Endometrial microvascular endothelial cells (primary cell): Measurements from ENCODE around the gene SKOR1. TPM values are rescaled to one million over a fixed set of nuclear protein-coding genes. Genes with fewer than 3 reads are reported as not detected.

Experiments
- in situ Hi-C: cut with HindIII; loops from 2 replicates; pipeline ENCODE4 v1.10.0; 2017; ENCODE audit warnings: low sequenced_read_pairs, low pct_unique_long_range_greater_than_20kb; ENCODE audit errors: inconsistent ontology term
- total RNA-seq: library from RNA; depleted of rRNA; stranded (reverse); fragments of >200 nt; gene quantifications from one replicate; pipeline ENCODE4 v1.2.3, GENCODE V29; 2015; ENCODE audit errors: inconsistent ontology term

Gene SKOR1
- total RNA-seq, 1 donor from 2014 or later: not detected

GRCh38 chr15:67843092-67843501 is 17.8 kb downstream of the SKOR1 start:
- in situ Hi-C loops: no loop called here

GRCh38 chr15:67843571-67844387 is 18.5 kb downstream of the SKOR1 start:
- in situ Hi-C loops: no loop called here

- in situ Hi-C loops: no loop called here
Observed at GRCh38 chr15:67845974-67846373, 20.7 kb downstream of the SKOR1 start.

DNA sequence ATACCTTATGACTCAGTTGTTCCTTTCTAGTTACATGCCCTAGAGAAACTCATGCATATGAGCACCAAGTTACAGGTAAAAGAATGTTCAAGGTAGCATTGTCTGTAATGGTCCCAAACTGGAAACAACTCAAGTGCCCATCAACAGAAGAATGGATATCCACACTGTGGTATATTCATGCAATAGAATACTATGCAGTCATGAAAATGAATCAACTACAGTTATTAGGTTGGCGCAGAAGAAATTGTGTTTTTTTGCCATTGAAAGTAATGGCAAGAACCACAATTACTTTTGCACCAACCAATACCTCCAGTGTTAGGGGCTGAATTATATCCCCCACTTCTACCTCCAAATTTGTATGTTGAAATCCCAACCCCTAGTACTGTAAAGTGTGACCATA is 24.2 kb downstream of the SKOR1 start:
- in situ Hi-C loops: no loop called here

- in situ Hi-C loops: no loop called here
Observed at GRCh38 chr15:67850336-67850735, 25.0 kb downstream of the SKOR1 start.

DNA sequence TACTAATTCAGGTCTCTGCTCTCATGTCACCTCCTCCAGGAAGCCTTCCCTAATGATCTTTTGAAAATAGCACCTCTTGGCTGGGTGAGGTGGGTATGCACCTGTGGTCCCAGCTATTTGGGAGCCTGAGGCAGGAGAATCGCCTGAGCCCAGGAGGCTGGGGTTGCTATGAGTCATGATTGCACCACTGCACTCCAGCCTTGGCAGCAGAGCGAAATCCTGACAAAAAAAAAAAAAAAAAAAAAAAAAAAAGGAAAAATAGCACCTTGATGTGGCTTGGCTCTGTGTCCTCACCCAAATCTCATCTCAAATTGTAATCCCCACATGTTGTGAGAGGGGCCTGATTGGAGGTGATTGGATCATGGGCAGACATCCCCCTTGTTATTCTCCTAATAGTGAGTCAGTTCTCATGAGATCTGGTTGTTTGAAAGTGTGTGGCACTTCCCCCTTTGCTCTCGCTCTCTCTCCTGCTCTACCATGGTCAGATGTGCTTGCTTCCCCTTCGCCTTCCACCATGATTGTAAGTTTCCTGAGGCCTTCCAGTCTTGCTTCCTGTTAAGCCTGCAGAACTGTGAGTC is 25.8 kb downstream of the SKOR1 start:
- in situ Hi-C loops: no loop called here

- in situ Hi-C loops: no loop called here
Observed at GRCh38 chr15:67852418-67852817, 27.1 kb downstream of the SKOR1 start.

DNA sequence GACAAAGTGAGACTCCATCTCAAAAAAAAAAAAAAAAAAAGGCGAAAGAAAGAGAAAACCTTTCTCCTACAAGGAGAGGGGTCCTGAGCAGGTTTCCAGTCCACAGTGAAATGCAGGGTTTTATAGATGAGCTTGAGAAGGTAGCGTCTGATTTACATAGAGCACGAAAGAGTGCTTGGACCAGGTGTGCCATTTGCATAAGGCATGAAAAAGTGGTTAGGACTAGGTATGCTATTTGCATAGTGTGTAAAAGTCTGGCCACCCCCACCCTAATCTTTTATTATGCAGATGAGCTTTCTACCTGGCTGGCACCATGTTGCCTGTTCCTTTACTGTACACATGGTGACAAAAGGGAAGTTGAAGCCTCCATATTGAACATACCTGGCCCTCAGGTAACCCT is 28.1 kb downstream of the SKOR1 start:
- in situ Hi-C loops: no loop called here

DNA sequence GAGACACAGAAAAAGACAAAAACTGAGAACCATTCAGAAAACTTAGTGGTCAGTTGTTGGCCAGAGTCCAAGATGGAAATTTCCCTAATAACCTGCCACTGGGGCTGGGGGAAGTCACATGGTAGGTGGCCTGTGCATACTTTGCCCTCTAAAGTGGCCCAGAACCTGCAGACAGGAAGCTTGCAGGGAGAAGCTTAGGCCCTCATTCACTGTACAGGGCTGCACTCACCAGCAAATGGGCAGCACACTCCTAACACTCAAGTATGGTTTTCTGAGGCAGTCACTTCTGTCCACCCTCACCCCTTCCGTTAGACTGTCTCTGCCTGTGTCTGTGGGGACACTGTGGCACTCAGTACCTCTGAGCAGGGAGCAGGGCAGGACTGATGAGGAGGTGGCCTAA is 29.0 kb downstream of the SKOR1 start:
- in situ Hi-C loops: no loop called here

DNA sequence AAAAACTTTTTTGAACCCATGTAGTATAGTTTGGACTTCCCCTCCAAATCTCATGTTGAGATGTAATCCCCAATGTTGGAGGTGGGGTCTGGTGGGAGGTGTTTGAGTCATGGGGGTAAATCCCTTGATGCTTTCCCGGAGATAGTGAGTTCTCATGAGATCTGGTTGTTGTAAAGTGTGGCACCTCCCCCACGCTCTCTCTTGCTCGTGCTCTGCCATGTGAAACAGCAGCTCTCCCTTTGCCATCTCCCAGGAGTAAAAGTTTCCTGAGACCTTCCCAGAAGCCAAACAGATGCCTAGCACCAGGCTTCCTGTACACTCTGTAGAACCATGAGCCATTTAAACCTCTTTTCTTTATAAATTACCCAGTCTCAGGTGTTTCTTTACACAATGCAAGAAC is 30.5 kb downstream of the SKOR1 start:
- in situ Hi-C loops: no loop called here

GRCh38 chr15:67857220-67857619 is 31.9 kb downstream of the SKOR1 start:
- in situ Hi-C loops: no loop called here

- in situ Hi-C loops: no loop called here
Observed at GRCh38 chr15:67859331-67859946, 34.1 kb downstream of the SKOR1 start.

DNA sequence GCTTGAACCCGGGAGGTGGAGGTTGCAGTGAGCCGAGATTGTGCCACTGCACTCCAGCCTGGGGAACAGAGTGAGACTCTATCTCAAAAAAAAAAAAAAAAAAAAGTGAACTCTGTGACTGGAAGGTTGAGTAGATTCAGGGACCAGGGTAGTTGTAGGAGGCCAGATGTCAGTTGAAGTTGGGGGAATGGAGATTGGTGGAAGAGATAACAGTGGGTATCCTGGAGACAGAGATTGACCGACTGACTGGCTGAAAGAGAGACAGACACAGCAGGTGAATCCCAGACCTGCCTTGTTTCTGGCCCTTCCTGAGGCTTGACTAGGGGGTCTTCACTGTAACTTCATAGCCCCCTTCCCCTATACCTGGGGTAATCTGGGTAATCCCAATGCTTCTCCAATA is 36.7 kb downstream of the SKOR1 start:
- in situ Hi-C loops: no loop called here

GRCh38 chr15:67862750-67863441 is 37.6 kb downstream of the SKOR1 start:
- in situ Hi-C loops: no loop called here

- in situ Hi-C loops: no loop called here
Observed at GRCh38 chr15:67863442-67863987, 38.2 kb downstream of the SKOR1 start.

- in situ Hi-C loops: no loop called here
Observed at GRCh38 chr15:67865331-67865730, 40.0 kb downstream of the SKOR1 start.

DNA sequence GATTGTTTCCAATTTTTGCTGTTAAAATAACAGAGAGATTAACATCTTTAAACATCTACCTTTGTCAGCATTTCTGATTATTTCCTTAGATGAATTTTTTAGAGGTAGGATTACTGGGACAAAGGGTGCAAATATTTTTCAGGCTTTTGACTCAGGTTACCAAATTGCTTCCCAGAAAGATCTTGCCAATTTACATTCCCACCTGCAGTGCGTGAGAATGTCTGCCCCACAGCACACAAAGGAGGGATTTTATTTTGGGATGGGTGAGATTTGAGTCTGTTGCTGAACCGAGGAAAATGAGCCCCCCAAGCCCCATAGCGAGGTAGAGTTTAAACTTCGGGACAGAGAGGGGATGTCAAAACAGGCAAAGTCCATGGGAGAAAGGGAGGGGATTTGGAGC is 40.5 kb downstream of the SKOR1 start:
- in situ Hi-C loops: no loop called here

DNA sequence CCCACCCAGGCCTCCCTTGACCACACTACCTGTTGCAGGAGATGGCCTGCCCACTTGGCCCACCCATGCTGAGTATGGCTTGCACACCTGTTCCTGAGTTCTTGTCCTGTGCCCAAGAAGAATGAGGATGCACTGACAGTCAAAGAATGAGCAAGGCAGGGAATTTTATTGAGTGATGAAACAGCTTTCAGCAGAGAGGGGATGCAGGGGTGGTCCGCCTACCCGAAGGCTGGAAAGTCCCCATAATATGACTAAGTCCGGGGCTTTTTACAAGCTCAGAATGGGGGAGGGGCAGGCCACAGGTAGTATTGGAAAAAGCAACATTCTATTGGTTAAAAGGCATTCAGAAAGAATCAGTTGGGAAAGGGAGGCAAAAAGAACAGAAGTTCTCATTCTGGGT is 44.4 kb downstream of the SKOR1 start:
- in situ Hi-C loops: no loop called here

- in situ Hi-C loops: no loop called here
Observed at GRCh38 chr15:67870868-67871408, 45.6 kb downstream of the SKOR1 start.
